SK-N-SH treated with all-trans-retinoic acid at 6 μM for 48 hours (cell line): ENCODE measurements around the gene ZNF695.

Experiments
- ATAC-seq: fragments of 200-7000 bp; cut with Tn5 transposase; 3 replicates; pipeline ENCODE4 v1.9.1; 2020; ENCODE audit warnings: mild to moderate bottlenecking, moderate library complexity
- BACH2 ChIP-seq: fragments of 250-450 bp; sonication (Bioruptor Pico); IDR thresholded peaks from 2 replicates; pipeline ENCODE4 v1.9.0; 2021; ENCODE audit warnings: mild to moderate bottlenecking, borderline replicate concordance
- CREB5 ChIP-seq: fragments of 250-450 bp; sonication (Bioruptor Pico); IDR thresholded peaks from 2 replicates; pipeline ENCODE4 v1.5.1; 2020; ENCODE audit warnings: low read depth, mild to moderate bottlenecking, moderate library complexity
- CSDC2 ChIP-seq: fragments of 250-450 bp; sonication (Bioruptor Pico); IDR thresholded peaks from 2 replicates; pipeline ENCODE4 v1.5.0; 2020; ENCODE audit warnings: mild to moderate bottlenecking, moderate library complexity
- CSRNP3 ChIP-seq: fragments of 250-450 bp; sonication (Bioruptor Pico); IDR thresholded peaks from 2 replicates; pipeline ENCODE4 v1.5.1; 2021; ENCODE audit warnings: mild to moderate bottlenecking, moderate library complexity
- ESRRG ChIP-seq: fragments of 250-450 bp; sonication (Bioruptor Pico); IDR thresholded peaks from 2 replicates; pipeline ENCODE4 v1.6.1; 2021; ENCODE audit warnings: mild to moderate bottlenecking
- GLIS3 ChIP-seq: fragments of 250-450 bp; sonication (Bioruptor Pico); IDR thresholded peaks from 2 replicates; pipeline ENCODE4 v1.5.0; 2020; ENCODE audit warnings: mild to moderate bottlenecking, moderate library complexity
- OSR1 ChIP-seq: fragments of 250-450 bp; sonication (Bioruptor Pico); IDR thresholded peaks from 2 replicates; pipeline ENCODE4 v1.8.0; 2022; ENCODE audit warnings: moderate library complexity, mild to moderate bottlenecking, inconsistent platforms
- PATZ1 ChIP-seq: fragments of 250-450 bp; sonication (Bioruptor Pico); IDR thresholded peaks from 2 replicates; pipeline ENCODE4 v1.8.0; 2020; ENCODE audit warnings: mild to moderate bottlenecking, moderate library complexity, borderline replicate concordance
- PPARA ChIP-seq: fragments of 250-450 bp; sonication (Bioruptor Pico); IDR thresholded peaks from 2 replicates; pipeline ENCODE4 v1.5.0; 2020; ENCODE audit warnings: mild to moderate bottlenecking, borderline replicate concordance
- RARB ChIP-seq: fragments of 250-450 bp; sonication (Bioruptor Pico); IDR thresholded peaks from 2 replicates; pipeline ENCODE4 v1.8.0; 2021; ENCODE audit warnings: mild to moderate bottlenecking, moderate library complexity
- SNAI2 ChIP-seq: fragments of 250-450 bp; sonication (Bioruptor Pico); IDR thresholded peaks from 2 replicates; pipeline ENCODE4 v1.5.0; 2020; ENCODE audit warnings: mild to moderate bottlenecking, moderate library complexity
- TCF4 ChIP-seq: fragments of 250-450 bp; sonication (Bioruptor Pico); IDR thresholded peaks from 2 replicates; pipeline ENCODE4 v1.8.0; 2021; ENCODE audit warnings: mild to moderate bottlenecking, moderate library complexity, borderline replicate concordance
- TOX ChIP-seq: fragments of 250-450 bp; sonication (Bioruptor Pico); IDR thresholded peaks from 2 replicates; pipeline ENCODE4 v1.8.0; 2021; ENCODE audit warnings: mild to moderate bottlenecking, moderate library complexity, borderline replicate concordance
- ZC3H10 ChIP-seq: fragments of 250-450 bp; sonication (Bioruptor Pico); IDR thresholded peaks from 2 replicates; pipeline ENCODE4 v1.5.1; 2021; ENCODE audit warnings: mild to moderate bottlenecking, moderate library complexity
- ZFP3 ChIP-seq: fragments of 250-450 bp; sonication (Bioruptor Pico); IDR thresholded peaks from 2 replicates; pipeline ENCODE4 v1.5.0; 2020; ENCODE audit warnings: mild to moderate bottlenecking, moderate library complexity
- ZNF565 ChIP-seq: fragments of 450-650 bp; formaldehyde crosslinking; conservative IDR thresholded peaks from 2 replicates; pipeline ENCODE4 v1.5.0; 2020; ENCODE audit warnings: low read depth, mild to moderate bottlenecking, moderate library complexity
- ZNF70 ChIP-seq: fragments of 450-650 bp; formaldehyde crosslinking; IDR thresholded peaks from 2 replicates; pipeline ENCODE4 v1.5.0; 2020; ENCODE audit warnings: mild to moderate bottlenecking, moderate library complexity
- TF ChIP-seq, protein P1 (sequence below): fragments of 250-450 bp; sonication (Bioruptor Pico); IDR thresholded peaks from 2 replicates; pipeline ENCODE4 v1.8.0; 2021; ENCODE audit warnings: low read depth, mild to moderate bottlenecking, moderate library complexity, borderline replicate concordance

Gene ZNF695

GRCh38 chr1:246947255-246947654 lies 60.6 kb downstream of the ZNF695 start (continued):
- TF ChIP-seq CSRNP3 (no peak), SNAI2 (CRISPR knock-in tag) (no peak), PPARA (CRISPR knock-in tag) (no peak), CSDC2 (CRISPR knock-in tag) (no peak), ZFP3 (CRISPR knock-in tag) (no peak), ESRRG (CRISPR knock-in tag) (no peak), GLIS3 (no peak), ZC3H10 (CRISPR knock-in tag) (no peak), RARB (no peak)
- TF ChIP-seq, protein P1, sequence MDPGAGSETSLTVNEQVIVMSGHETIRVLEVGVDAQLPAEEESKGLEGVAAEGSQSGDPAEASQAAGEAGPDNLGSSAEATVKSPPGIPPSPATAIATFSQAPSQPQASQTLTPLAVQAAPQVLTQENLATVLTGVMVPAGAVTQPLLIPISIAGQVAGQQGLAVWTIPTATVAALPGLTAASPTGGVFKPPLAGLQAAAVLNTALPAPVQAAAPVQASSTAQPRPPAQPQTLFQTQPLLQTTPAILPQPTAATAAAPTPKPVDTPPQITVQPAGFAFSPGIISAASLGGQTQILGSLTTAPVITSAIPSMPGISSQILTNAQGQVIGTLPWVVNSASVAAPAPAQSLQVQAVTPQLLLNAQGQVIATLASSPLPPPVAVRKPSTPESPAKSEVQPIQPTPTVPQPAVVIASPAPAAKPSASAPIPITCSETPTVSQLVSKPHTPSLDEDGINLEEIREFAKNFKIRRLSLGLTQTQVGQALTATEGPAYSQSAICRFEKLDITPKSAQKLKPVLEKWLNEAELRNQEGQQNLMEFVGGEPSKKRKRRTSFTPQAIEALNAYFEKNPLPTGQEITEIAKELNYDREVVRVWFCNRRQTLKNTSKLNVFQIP: no peak

GRCh38 chr1:246946366-246946765 lies 61.5 kb downstream of the ZNF695 start:
- no peak for TF ChIP-seq PPARA (CRISPR knock-in tag)
- TF ChIP-seq ZNF565 (CRISPR knock-in tag): no peak
- no peak for TF ChIP-seq OSR1
- TF ChIP-seq BACH2 (CRISPR knock-in tag): no peak
- TF ChIP-seq ZNF70 (CRISPR knock-in tag): no peak
- TF ChIP-seq CSRNP3: no peak
- TF ChIP-seq TCF4 (CRISPR knock-in tag): no peak
- TF ChIP-seq CREB5 (CRISPR knock-in tag): no peak
- no peak for TF ChIP-seq RARB
- no peak for TF ChIP-seq PATZ1 (CRISPR knock-in tag)
- TF ChIP-seq CSDC2 (CRISPR knock-in tag): no peak
- TF ChIP-seq, protein P1: no peak
- no peak for TF ChIP-seq TOX (CRISPR knock-in tag)
- no peak for TF ChIP-seq SNAI2 (CRISPR knock-in tag)
- TF ChIP-seq GLIS3: no peak
- no peak for ATAC-seq
